H9 (cell line): ENCODE results near the gene PPP1R14C. TPM values are rescaled to one million over a fixed set of nuclear protein-coding genes. Genes with fewer than 3 reads are reported as not detected.

Experiments
- DNase-seq: peaks from one replicate; pipeline ENCODE4 v3.0.0-alpha.2; 2017
- H2AFZ ChIP-seq: one replicate; pipeline ENCODE4 v1.6.1; 2013; ENCODE audit warnings: mild to moderate bottlenecking, low read length, control low read depth, moderate library complexity
- H2AK5ac ChIP-seq: 2 replicates; pipeline ENCODE4 v1.6.1; 2013; ENCODE audit warnings: low read length, control low read depth, mixed read lengths; ENCODE audit not compliant: insufficient read length
- H2BK120ac ChIP-seq: one replicate; pipeline ENCODE4 v1.6.1; 2013; ENCODE audit warnings: low read depth, mild to moderate bottlenecking, low read length, control low read depth, inconsistent platforms; ENCODE audit not compliant: poor library complexity, severe bottlenecking
- H2BK12ac ChIP-seq: 2 replicates; pipeline ENCODE4 v1.6.1; 2013; ENCODE audit warnings: low read length, control low read depth, mixed read lengths, low read depth; ENCODE audit not compliant: insufficient read length
- H2BK15ac ChIP-seq: 2 replicates; pipeline ENCODE4 v1.6.1; 2013; ENCODE audit warnings: low read depth, low read length, control low read depth
- H2BK20ac ChIP-seq: one replicate; pipeline ENCODE4 v1.6.1; 2013; ENCODE audit warnings: low read depth, mild to moderate bottlenecking, low read length, control low read depth, inconsistent platforms; ENCODE audit not compliant: poor library complexity, severe bottlenecking
- H2BK5ac ChIP-seq: 2 replicates; pipeline ENCODE4 v1.6.1; 2013; ENCODE audit warnings: low read length, control low read depth, mixed read lengths; ENCODE audit not compliant: insufficient read length
- H3K14ac ChIP-seq: 2 replicates; pipeline ENCODE4 v1.6.1; 2013; ENCODE audit warnings: low read length, control low read depth; ENCODE audit not compliant: insufficient read depth
- H3K18ac ChIP-seq: 2 replicates; pipeline ENCODE4 v1.6.1; 2013; ENCODE audit warnings: low read depth, mild to moderate bottlenecking, mixed read lengths, low read length, control low read depth; ENCODE audit not compliant: insufficient read length
- H3K23ac ChIP-seq: 2 replicates; pipeline ENCODE4 v1.6.1; 2013; ENCODE audit warnings: low read length, control low read depth, mixed read lengths, low read depth; ENCODE audit not compliant: insufficient read length
- H3K23me2 ChIP-seq: 2 replicates; pipeline ENCODE4 v1.6.1; 2013; ENCODE audit warnings: low read depth, mild to moderate bottlenecking, mixed read lengths, low read length, control low read depth; ENCODE audit not compliant: insufficient read length, poor library complexity, severe bottlenecking
- H3K27ac ChIP-seq: 2 replicates; pipeline ENCODE4 v1.5.1; 2013; ENCODE audit warnings: low read length, control low read depth, mixed read lengths, low read depth; ENCODE audit not compliant: insufficient read length
- H3K27me3 ChIP-seq: 2 replicates; pipeline ENCODE4 v1.6.1; 2013; ENCODE audit warnings: low read length, control low read depth, inconsistent platforms; ENCODE audit not compliant: insufficient read depth
- H3K4ac ChIP-seq: 2 replicates; pipeline ENCODE4 v1.6.1; 2013; ENCODE audit warnings: low read depth, mild to moderate bottlenecking, control low read depth, inconsistent platforms, low read length, moderate library complexity
- H3K4me1 ChIP-seq: 2 replicates; pipeline ENCODE4 v1.6.1; 2013; ENCODE audit warnings: low read length, control low read depth, inconsistent platforms; ENCODE audit not compliant: insufficient read depth
- H3K4me2 ChIP-seq: 2 replicates; pipeline ENCODE4 v1.6.1; 2013; ENCODE audit warnings: low read length, control low read depth, mixed read lengths; ENCODE audit not compliant: insufficient read length, insufficient read depth
- H3K56ac ChIP-seq: 2 replicates; pipeline ENCODE4 v1.6.1; 2013; ENCODE audit warnings: low read depth, mild to moderate bottlenecking, mixed read lengths, low read length, control low read depth; ENCODE audit not compliant: insufficient read length
- H3K79me1 ChIP-seq: 2 replicates; pipeline ENCODE4 v1.6.1; 2013; ENCODE audit warnings: low read depth, mild to moderate bottlenecking, moderate library complexity, low read length, control low read depth, inconsistent platforms; ENCODE audit not compliant: insufficient read depth, poor library complexity, severe bottlenecking
- H3K79me2 ChIP-seq: 2 replicates; pipeline ENCODE4 v1.6.1; 2013; ENCODE audit warnings: low read length, control low read depth, inconsistent platforms; ENCODE audit not compliant: insufficient read depth
- H3K9ac ChIP-seq: 2 replicates; pipeline ENCODE4 v1.6.1; 2013; ENCODE audit warnings: low read length, control low read depth, mixed read lengths; ENCODE audit not compliant: insufficient read length; ENCODE audit errors: extremely low read depth
- H3K9me3 ChIP-seq: one replicate; pipeline ENCODE4 v1.6.1; 2013; ENCODE audit warnings: low read depth, low read length, inconsistent platforms; ENCODE audit not compliant: control insufficient read depth
- H3T11ph ChIP-seq: one replicate; pipeline ENCODE4 v1.6.1; 2013; ENCODE audit warnings: mild to moderate bottlenecking, low read length, control low read depth, inconsistent platforms
- H4K20me1 ChIP-seq: one replicate; pipeline ENCODE4 v1.6.1; 2013; ENCODE audit not compliant: control insufficient read depth, insufficient read length, insufficient read depth
- H4K5ac ChIP-seq: 2 replicates; pipeline ENCODE4 v1.6.1; 2013; ENCODE audit warnings: low read depth, mild to moderate bottlenecking, mixed read lengths, low read length, control low read depth; ENCODE audit not compliant: insufficient read length
- H4K8ac ChIP-seq: replicated peaks from 2 replicates; pipeline ENCODE4 v1.6.1; 2013; ENCODE audit warnings: low read length, control low read depth, mixed read lengths, low read depth; ENCODE audit not compliant: insufficient read length
- H4K91ac ChIP-seq: 2 replicates; pipeline ENCODE4 v1.6.1; 2013; ENCODE audit warnings: low read depth, mild to moderate bottlenecking, moderate library complexity, mixed read lengths, low read length, control low read depth; ENCODE audit not compliant: insufficient read length
- H3K27ac Mint-ChIP-seq, 3 experiments: 2 replicates in 2 of 3; 3 replicates in 1 of 3; pipeline ENCODE4 v1.8.0; 2020 to 2021; ENCODE audit warnings: mixed read lengths in 3 of 3, mild to moderate bottlenecking in 1 of 3, moderate library complexity in 1 of 3
- H3K27me3 Mint-ChIP-seq: 2 replicates; pipeline ENCODE4 v1.8.0; 2021; ENCODE audit warnings: low read depth, mild to moderate bottlenecking, moderate library complexity, mixed read lengths
- H3K36me3 Mint-ChIP-seq, 3 experiments: 2 replicates in 2 of 3; 3 replicates in 1 of 3; pipeline ENCODE4 v1.8.0; 2020 to 2021; ENCODE audit warnings: low read depth in 3 of 3, mixed read lengths in 3 of 3; ENCODE audit not compliant: insufficient read depth in 1 of 3
- H3K4me1 Mint-ChIP-seq, 2 experiments: 2 replicates each; pipeline ENCODE4 v1.8.0; 2020; ENCODE audit warnings: mixed read lengths in 2 of 2
- H3K4me3 Mint-ChIP-seq, 2 experiments: 2 replicates in 1 of 2; 3 replicates in 1 of 2; pipeline ENCODE4 v1.8.0; 2020 to 2021; ENCODE audit warnings: mild to moderate bottlenecking in 2 of 2, mixed read lengths in 2 of 2, moderate library complexity in 1 of 2
- H3K9me3 Mint-ChIP-seq, 2 experiments: 2 replicates in 1 of 2; 3 replicates in 1 of 2; pipeline ENCODE4 v1.8.0; 2020; ENCODE audit warnings: mild to moderate bottlenecking in 2 of 2, mixed read lengths in 2 of 2, moderate library complexity in 1 of 2
- WGBS: extraction: QIAGEN DNeasy Blood & Tissue Kit; methylation state at CpG from one replicate; pipeline ENCODE4 v1.1.7; 2013; ENCODE audit warnings: missing lambda C conversion rate, low lambda C conversion rate, mixed read lengths; ENCODE audit not compliant: insufficient read length; ENCODE audit errors: extremely low coverage; 5-methylcytosine and 5-hydroxymethylcytosine counted together
- total RNA-seq: library from RNA; stranded (reverse); gene quantifications from 2 replicates; pipeline ENCODE4 v1.2.1, GENCODE V29; 2021
- TF ChIP-seq, protein P1 (sequence below): fragments of 200-600 bp; sonication (generic); conservative IDR thresholded peaks from 3 replicates; pipeline ENCODE4 v1.8.0; 2021; ENCODE audit warnings: antibody characterized with exemption, mild to moderate bottlenecking

PPP1R14C gene
- total RNA-seq, 1 experiment from 2014 or later: 0.37 TPM

DNA sequence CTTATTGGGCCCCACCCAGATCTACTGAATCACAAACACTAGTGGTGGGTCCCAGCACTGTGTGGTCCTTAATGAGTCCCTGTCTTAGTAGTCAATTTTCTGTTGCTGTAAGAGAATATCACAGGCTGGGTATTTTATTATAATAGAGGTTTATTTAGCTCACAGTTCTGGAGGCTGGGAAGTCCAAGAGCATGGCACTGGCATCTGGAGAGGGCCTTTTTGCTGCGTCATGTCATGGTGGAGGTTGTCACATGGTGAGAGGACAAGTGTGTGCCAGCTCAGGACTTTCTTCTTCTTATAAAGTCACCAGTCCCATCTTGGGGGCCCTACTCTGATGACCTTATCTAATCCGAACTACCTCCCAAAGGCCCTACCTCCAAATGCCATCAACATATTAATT, 105.0 kb downstream of the PPP1R14C start:
- Mint-ChIP-seq H3K27me3 (peaks cover 3% of the 10 kb centered on the region; the same call in 1 of the 2 replicates), H3K4me3 (no peak overlapping the region), H3K4me1 (peaks cover 10 to 13% of the 10 kb centered on the region in 2 experiments), H3K27ac (no peak overlapping the region), H3K9me3 (peaks cover 15 to 19% of the 10 kb centered on the region in 2 experiments), H3K36me3 (peaks cover 0 to 18% (median 7%) of the 10 kb centered on the region in 3 experiments; a peak in 5 of 7 replicates)
- Histone ChIP-seq H4K5ac (no peak overlapping the region), H3K79me2 (no peaks in the 10 kb centered on the region), H2AK5ac (no peak overlapping the region), H2BK15ac (no peak overlapping the region), H3K9me3 (no peaks in the 10 kb centered on the region), H3T11ph (no peak overlapping the region), H3K4me2 (no peak overlapping the region), H3K79me1 (no peaks in the 10 kb centered on the region), H3K56ac (no peak overlapping the region), H2BK5ac (no peak overlapping the region), H3K14ac (no peak overlapping the region), H4K91ac (no peak overlapping the region), H2BK20ac (no peak overlapping the region), H3K23ac (no peak overlapping the region), H3K18ac (no peak overlapping the region), H2AFZ (no peak overlapping the region), H3K27ac (no peak overlapping the region), H2BK120ac (no peak overlapping the region), H3K4ac (no peak overlapping the region), H2BK12ac (no peak overlapping the region), H3K27me3 (no peaks in the 10 kb centered on the region), H3K9ac (no peak overlapping the region), H4K20me1 (peaks cover 2% of the 10 kb centered on the region), H3K23me2 (no peaks in the 10 kb centered on the region), H4K8ac (no peak overlapping the region), H3K4me1 (no peaks in the 10 kb centered on the region)
- WGBS: no CpG with 5 or more reads among the region's 2 CpGs
- DNase-seq: no peak
- TF ChIP-seq, protein P1, sequence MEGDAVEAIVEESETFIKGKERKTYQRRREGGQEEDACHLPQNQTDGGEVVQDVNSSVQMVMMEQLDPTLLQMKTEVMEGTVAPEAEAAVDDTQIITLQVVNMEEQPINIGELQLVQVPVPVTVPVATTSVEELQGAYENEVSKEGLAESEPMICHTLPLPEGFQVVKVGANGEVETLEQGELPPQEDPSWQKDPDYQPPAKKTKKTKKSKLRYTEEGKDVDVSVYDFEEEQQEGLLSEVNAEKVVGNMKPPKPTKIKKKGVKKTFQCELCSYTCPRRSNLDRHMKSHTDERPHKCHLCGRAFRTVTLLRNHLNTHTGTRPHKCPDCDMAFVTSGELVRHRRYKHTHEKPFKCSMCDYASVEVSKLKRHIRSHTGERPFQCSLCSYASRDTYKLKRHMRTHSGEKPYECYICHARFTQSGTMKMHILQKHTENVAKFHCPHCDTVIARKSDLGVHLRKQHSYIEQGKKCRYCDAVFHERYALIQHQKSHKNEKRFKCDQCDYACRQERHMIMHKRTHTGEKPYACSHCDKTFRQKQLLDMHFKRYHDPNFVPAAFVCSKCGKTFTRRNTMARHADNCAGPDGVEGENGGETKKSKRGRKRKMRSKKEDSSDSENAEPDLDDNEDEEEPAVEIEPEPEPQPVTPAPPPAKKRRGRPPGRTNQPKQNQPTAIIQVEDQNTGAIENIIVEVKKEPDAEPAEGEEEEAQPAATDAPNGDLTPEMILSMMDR: no peak
